ENCODE results near the gene DLGAP4. TPM values are rescaled to one million over a fixed set of nuclear protein-coding genes. Genes with fewer than 3 reads are reported as not detected.
A peak's percentile ranks its signal among the peaks of the same experiment; 100 is the strongest.

Gene DLGAP4
- total and polyA plus RNA-seq, 2 experiments from 2014 or later, result 14.3 to 68.1 TPM

- in situ Hi-C loops (cut with MboI), result no loop called here
- Histone ChIP-seq H3K4me3 (no peak overlapping the region), H3K36me3 (ENCODE audit: low read depth) (no peaks in the 10 kb centered on the region), H3F3A (ENCODE audit: insufficient read depth) (no peaks in the 10 kb centered on the region), H2AFZ (no peak overlapping the region), H3K27me3 (replicated peaks; ENCODE audit: insufficient read depth) (no peaks in the 10 kb centered on the region), H3K27ac (no peak overlapping the region), H3K4me2 (ENCODE audit: unreplicated experiment) (no peak overlapping the region), H4K20me1 (ENCODE audit: insufficient read depth) (no peaks in the 10 kb centered on the region), H3K79me2 (ENCODE audit: insufficient read depth) (no peaks in the 10 kb centered on the region), H3K9me2 (ENCODE audit: insufficient read depth) (no peaks in the 10 kb centered on the region), H3K4me1 (ENCODE audit: insufficient read depth) (no peaks in the 10 kb centered on the region), H3K9me3 (ENCODE audit: low read depth) (no peaks in the 10 kb centered on the region), H3K9ac (no peak overlapping the region)
- DNase-seq, result peak; percentile 62
- WGBS, 2 experiments (ENCODE audit: low coverage in 1 of 2, low lambda C conversion rate in 2 of 2, missing lambda C conversion rate in 2 of 2), result 13 to 17% methylated on average over 4 of the region's 4 CpGs
- no peak for TF ChIP-seq EZH2phosphoT487 (IDR thresholded peaks at IDR 0.05; ENCODE audit: insufficient read depth, low read depth)
Observed at GRCh38 chr20:36344517-36345132, 38.5 kb downstream of the DLGAP4 start.

- no peaks in the 10 kb centered on the region for H3K9me2 ChIP-seq (ENCODE audit: insufficient read depth)
- H3K4me1 ChIP-seq (ENCODE audit: insufficient read depth), result no peaks in the 10 kb centered on the region
- H3K79me2 ChIP-seq (ENCODE audit: insufficient read depth), result no peaks in the 10 kb centered on the region
- no peak overlapping the region for H3K4me3 ChIP-seq
- no peak overlapping the region for H3K9ac ChIP-seq
- H3K27me3 ChIP-seq (replicated peaks; ENCODE audit: insufficient read depth), result no peaks in the 10 kb centered on the region
- no peak for DNase-seq
- no peaks in the 10 kb centered on the region for H4K20me1 ChIP-seq (ENCODE audit: insufficient read depth)
- TF ChIP-seq EZH2 (IDR thresholded peaks at IDR 0.05; ENCODE audit: insufficient read depth, poor library complexity, severe bottlenecking) (no peak), EZH2phosphoT487 (IDR thresholded peaks at IDR 0.05; ENCODE audit: insufficient read depth, low read depth) (no peak)
- no peaks in the 10 kb centered on the region for H3F3A ChIP-seq (ENCODE audit: insufficient read depth)
- no peak overlapping the region for H3K27ac ChIP-seq
- no peak overlapping the region for H2AFZ ChIP-seq
- H3K9me3 ChIP-seq (ENCODE audit: low read depth), result no peaks in the 10 kb centered on the region
- in situ Hi-C loops (cut with MboI), result no loop called here
- H3K36me3 ChIP-seq (ENCODE audit: low read depth), result no peaks in the 10 kb centered on the region
- H3K4me2 ChIP-seq (ENCODE audit: unreplicated experiment), result no peak overlapping the region
- WGBS, 2 experiments (ENCODE audit: low coverage in 1 of 2, low lambda C conversion rate in 2 of 2, missing lambda C conversion rate in 2 of 2), result 45 to 50% methylated on average over 3 of the region's 3 CpGs
Observed at GRCh38 chr20:36346256-36346655, 40.1 kb downstream of the DLGAP4 start.

GRCh38 chr20:36349384-36350170, 43.4 kb downstream of the DLGAP4 start:
- Histone ChIP-seq H3K4me1 (ENCODE audit: insufficient read depth) (no peaks in the 10 kb centered on the region), H2AFZ (no peak overlapping the region), H4K20me1 (ENCODE audit: insufficient read depth) (no peaks in the 10 kb centered on the region), H3K9me2 (ENCODE audit: insufficient read depth) (no peaks in the 10 kb centered on the region), H3K27ac (no peak overlapping the region), H3K36me3 (ENCODE audit: low read depth) (no peaks in the 10 kb centered on the region), H3K9me3 (ENCODE audit: low read depth) (no peaks in the 10 kb centered on the region), H3K27me3 (replicated peaks; ENCODE audit: insufficient read depth) (peaks cover 11% of the 10 kb centered on the region; the same call in 1 of the 2 replicates), H3K4me3 (no peak overlapping the region), H3K4me2 (ENCODE audit: unreplicated experiment) (no peak overlapping the region), H3F3A (ENCODE audit: insufficient read depth) (no peaks in the 10 kb centered on the region), H3K79me2 (ENCODE audit: insufficient read depth) (no peaks in the 10 kb centered on the region), H3K9ac (no peak overlapping the region)
- no peak for TF ChIP-seq EZH2phosphoT487 (IDR thresholded peaks at IDR 0.05; ENCODE audit: insufficient read depth, low read depth)
- TF ChIP-seq EZH2 (IDR thresholded peaks at IDR 0.05; ENCODE audit: insufficient read depth, poor library complexity, severe bottlenecking), result no peak
- in situ Hi-C loops (cut with MboI), result no loop called here
- WGBS, 2 experiments (ENCODE audit: low coverage in 1 of 2, low lambda C conversion rate in 2 of 2, missing lambda C conversion rate in 2 of 2), result 61 to 72% methylated on average over 16 of the region's 16 CpGs
- DNase-seq, result no peak

GRCh38 chr20:36350439-36350838, 44.3 kb downstream of the DLGAP4 start:
- TF ChIP-seq EZH2phosphoT487 (IDR thresholded peaks at IDR 0.05; ENCODE audit: insufficient read depth, low read depth) (no peak), EZH2 (IDR thresholded peaks at IDR 0.05; ENCODE audit: insufficient read depth, poor library complexity, severe bottlenecking) (no peak)
- no peaks in the 10 kb centered on the region for H3K79me2 ChIP-seq (ENCODE audit: insufficient read depth)
- no peaks in the 10 kb centered on the region for H3K9me2 ChIP-seq (ENCODE audit: insufficient read depth)
- no peaks in the 10 kb centered on the region for H4K20me1 ChIP-seq (ENCODE audit: insufficient read depth)
- no peaks in the 10 kb centered on the region for H3K36me3 ChIP-seq (ENCODE audit: low read depth)
- no peak overlapping the region for H3K27ac ChIP-seq
- DNase-seq, result no peak
- no peak overlapping the region for H3K4me2 ChIP-seq (ENCODE audit: unreplicated experiment)
- H3K9ac ChIP-seq, result no peak overlapping the region
- H3K4me3 ChIP-seq, result no peak overlapping the region
- peaks cover 16% of the 10 kb centered on the region; the same call in 1 of the 2 replicates for H3K27me3 ChIP-seq (replicated peaks; ENCODE audit: insufficient read depth)
- no peaks in the 10 kb centered on the region for H3K9me3 ChIP-seq (ENCODE audit: low read depth)
- in situ Hi-C loops (cut with MboI), result no loop called here
- 68 to 72% methylated on average over 1 of the region's 1 CpG for WGBS, 2 experiments (ENCODE audit: low coverage in 1 of 2, low lambda C conversion rate in 2 of 2, missing lambda C conversion rate in 2 of 2)
- H3K4me1 ChIP-seq (ENCODE audit: insufficient read depth), result no peaks in the 10 kb centered on the region
- H3F3A ChIP-seq (ENCODE audit: insufficient read depth), result no peaks in the 10 kb centered on the region
- H2AFZ ChIP-seq, result no peak overlapping the region
